Dedifferentiated amniotic fluid mesenchymal stem cell (primary cell): Measurements from ENCODE around the gene CYP26B1.
A peak's percentile ranks its signal among the peaks of the same experiment; 100 is the strongest.

ENCODE experiments used
- DNase-seq: peaks from one replicate; pipeline ENCODE4 v3.0.0-alpha.2; 2016; ENCODE audit errors: extremely low spot score

The CYP26B1 gene

GRCh38 chr2:72129681-72130340 is 17.9 kb downstream of the CYP26B1 start:
- no peak for DNase-seq

- DNase-seq: no peak
These were observed 18.8 kb downstream of the CYP26B1 start for GRCh38 chr2:72128843-72129227.

- DNase-seq: no peak
These were observed 19.4 kb downstream of the CYP26B1 start for GRCh38 chr2:72128059-72128842.

GRCh38 chr2:72127401-72128058 is 20.1 kb downstream of the CYP26B1 start:
- no peak for DNase-seq

GRCh38 chr2:72126186-72127100 is 21.2 kb downstream of the CYP26B1 start:
- DNase-seq: no peak

- DNase-seq: no peak
These were observed 23.3 kb downstream of the CYP26B1 start for GRCh38 chr2:72124376-72124775.

GRCh38 chr2:72121153-72121552 is 26.5 kb downstream of the CYP26B1 start:
- no peak for DNase-seq

GRCh38 chr2:72118951-72119350 is 28.7 kb downstream of the CYP26B1 start:
- DNase-seq: no peak

- no peak for DNase-seq
These were observed 29.3 kb downstream of the CYP26B1 start for GRCh38 chr2:72118386-72118785.

- no peak for DNase-seq
These were observed 29.9 kb downstream of the CYP26B1 start for GRCh38 chr2:72117718-72118117.

- no peak for DNase-seq
These were observed 30.6 kb downstream of the CYP26B1 start for GRCh38 chr2:72117029-72117428.

- DNase-seq: no peak
These were observed 31.6 kb downstream of the CYP26B1 start for GRCh38 chr2:72116081-72116533.

GRCh38 chr2:72115110-72116080 is 32.3 kb downstream of the CYP26B1 start:
- DNase-seq: peak; percentile 96

- no peak for DNase-seq
These were observed 33.0 kb downstream of the CYP26B1 start for GRCh38 chr2:72114693-72115051.

- DNase-seq: no peak
These were observed 33.6 kb downstream of the CYP26B1 start for GRCh38 chr2:72113847-72114692.

- no peak for DNase-seq
These were observed 34.4 kb downstream of the CYP26B1 start for GRCh38 chr2:72112981-72113846.

GRCh38 chr2:72112401-72112800 is 35.3 kb downstream of the CYP26B1 start:
- DNase-seq: no peak

GRCh38 chr2:72111061-72111460 is 36.6 kb downstream of the CYP26B1 start:
- no peak for DNase-seq

- DNase-seq: no peak
These were observed 37.8 kb downstream of the CYP26B1 start for GRCh38 chr2:72109904-72110303.
